Measurements from ENCODE around the gene PTPRE.

Gene PTPRE

GRCh38 chr10:127979566-127979965 is 72.7 kb downstream of the PTPRE start:
- TF ChIP-seq, protein P1, sequence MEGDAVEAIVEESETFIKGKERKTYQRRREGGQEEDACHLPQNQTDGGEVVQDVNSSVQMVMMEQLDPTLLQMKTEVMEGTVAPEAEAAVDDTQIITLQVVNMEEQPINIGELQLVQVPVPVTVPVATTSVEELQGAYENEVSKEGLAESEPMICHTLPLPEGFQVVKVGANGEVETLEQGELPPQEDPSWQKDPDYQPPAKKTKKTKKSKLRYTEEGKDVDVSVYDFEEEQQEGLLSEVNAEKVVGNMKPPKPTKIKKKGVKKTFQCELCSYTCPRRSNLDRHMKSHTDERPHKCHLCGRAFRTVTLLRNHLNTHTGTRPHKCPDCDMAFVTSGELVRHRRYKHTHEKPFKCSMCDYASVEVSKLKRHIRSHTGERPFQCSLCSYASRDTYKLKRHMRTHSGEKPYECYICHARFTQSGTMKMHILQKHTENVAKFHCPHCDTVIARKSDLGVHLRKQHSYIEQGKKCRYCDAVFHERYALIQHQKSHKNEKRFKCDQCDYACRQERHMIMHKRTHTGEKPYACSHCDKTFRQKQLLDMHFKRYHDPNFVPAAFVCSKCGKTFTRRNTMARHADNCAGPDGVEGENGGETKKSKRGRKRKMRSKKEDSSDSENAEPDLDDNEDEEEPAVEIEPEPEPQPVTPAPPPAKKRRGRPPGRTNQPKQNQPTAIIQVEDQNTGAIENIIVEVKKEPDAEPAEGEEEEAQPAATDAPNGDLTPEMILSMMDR (IDR thresholded peaks at IDR 0.05; ENCODE audit: low read depth, low read length, missing control alignments) = no peak
- no peak overlapping the region for H3K4me3 ChIP-seq (ENCODE audit: low read depth, low read length)
- in situ Hi-C loops (cut with HindIII; ENCODE audit: low sequenced_read_pairs) = no loop called here
- no peak for DNase-seq (ENCODE audit: low read depth)

DNA sequence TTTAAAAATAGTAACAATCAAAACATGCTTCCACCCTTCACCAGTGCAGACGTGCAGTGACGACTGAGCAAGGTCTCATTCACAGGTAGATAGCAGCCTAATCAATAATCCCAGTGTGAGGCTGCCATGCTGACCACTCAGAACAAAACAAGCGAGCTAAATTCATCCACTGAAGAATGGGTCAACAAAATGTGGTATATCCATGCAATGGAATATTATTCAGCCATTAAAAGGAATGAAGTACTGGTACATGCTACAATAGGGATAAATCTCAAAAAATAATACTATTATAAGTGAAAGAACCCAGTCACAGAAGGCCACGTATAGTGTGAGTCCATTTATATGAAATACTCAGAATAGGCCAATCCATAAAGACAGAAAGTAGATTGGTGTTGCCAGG is 74.0 kb downstream of the PTPRE start:
- in situ Hi-C loops (cut with HindIII; ENCODE audit: low sequenced_read_pairs) = no loop called here
- TF ChIP-seq, protein P1 (IDR thresholded peaks at IDR 0.05; ENCODE audit: low read depth, low read length, missing control alignments) = no peak
- no peak for DNase-seq (ENCODE audit: low read depth)
- no peak overlapping the region for H3K4me3 ChIP-seq (ENCODE audit: low read depth, low read length)

- in situ Hi-C loops (cut with HindIII; ENCODE audit: low sequenced_read_pairs) = no loop called here
- no peak overlapping the region for H3K4me3 ChIP-seq (ENCODE audit: low read depth, low read length)
- TF ChIP-seq, protein P1 (IDR thresholded peaks at IDR 0.05; ENCODE audit: low read depth, low read length, missing control alignments) = no peak
- DNase-seq (ENCODE audit: low read depth) = no peak
These were observed 75.7 kb downstream of the PTPRE start for GRCh38 chr10:127982601-127983000.

DNA sequence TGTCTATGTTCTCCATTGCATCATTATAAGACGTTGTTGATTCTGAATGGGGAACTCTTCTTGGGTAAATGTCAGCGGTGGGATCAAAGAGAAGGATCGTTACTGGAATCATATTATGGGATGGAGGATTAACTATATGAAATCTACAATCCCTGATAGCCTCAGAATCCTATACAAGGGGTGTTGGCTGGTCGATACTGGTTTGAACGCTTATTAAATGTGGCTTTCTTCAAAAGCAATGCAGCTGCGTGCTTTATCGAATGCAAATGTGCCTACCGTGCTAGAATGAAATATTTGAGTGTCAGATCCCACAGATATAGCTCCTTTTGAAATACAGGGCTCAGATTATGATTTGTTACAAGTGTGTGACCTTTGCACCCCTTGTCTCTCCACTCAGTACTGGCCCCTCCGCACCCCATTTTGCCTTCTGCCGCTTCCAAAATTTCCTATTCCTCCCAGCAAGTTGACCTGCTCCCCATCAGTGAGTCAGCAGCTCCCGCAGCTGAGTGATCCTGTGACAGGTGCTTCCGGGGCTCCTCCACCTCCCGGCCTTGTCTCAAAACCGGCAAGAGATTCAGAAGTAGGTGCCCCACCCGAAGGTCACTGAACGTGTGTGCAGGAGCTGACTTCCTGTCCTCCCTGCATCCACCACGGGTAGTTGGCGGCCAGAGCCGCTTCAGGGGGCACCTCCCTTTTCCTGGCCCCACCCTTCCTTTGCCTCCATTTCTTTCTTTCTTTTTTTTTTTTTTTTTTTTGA is 76.6 kb downstream of the PTPRE start:
- no peak for DNase-seq (ENCODE audit: low read depth)
- TF ChIP-seq, protein P1 (IDR thresholded peaks at IDR 0.05; ENCODE audit: low read depth, low read length, missing control alignments) = no peak
- in situ Hi-C loops (cut with HindIII; ENCODE audit: low sequenced_read_pairs) = no loop called here
- H3K4me3 ChIP-seq (ENCODE audit: low read depth, low read length) = no peak overlapping the region

GRCh38 chr10:127984945-127985344 is 78.0 kb downstream of the PTPRE start:
- in situ Hi-C loops (cut with HindIII; ENCODE audit: low sequenced_read_pairs) = no loop called here
- TF ChIP-seq, protein P1 (IDR thresholded peaks at IDR 0.05; ENCODE audit: low read depth, low read length, missing control alignments) = no peak
- no peak overlapping the region for H3K4me3 ChIP-seq (ENCODE audit: low read depth, low read length)
- DNase-seq (ENCODE audit: low read depth) = no peak

- in situ Hi-C loops (cut with HindIII; ENCODE audit: low sequenced_read_pairs) = no loop called here
- TF ChIP-seq, protein P1 (IDR thresholded peaks at IDR 0.05; ENCODE audit: low read depth, low read length, missing control alignments) = no peak
- H3K4me3 ChIP-seq (ENCODE audit: low read depth, low read length) = no peak overlapping the region
- DNase-seq (ENCODE audit: low read depth) = no peak
These were observed 79.9 kb downstream of the PTPRE start for GRCh38 chr10:127986531-127987466.
